Liver (tissue), 9 donors: ENCODE data around the gene RNU7-1. TPM values are rescaled to one million over a fixed set of nuclear protein-coding genes. Genes with fewer than 3 reads are reported as not detected.

Experiments
- DNase-seq: peaks from one replicate; pipeline ENCODE4 v3.0.0-alpha.2; 2017; ENCODE audit warnings: low spot score
- H3K27ac ChIP-seq, 2 donors: one replicate each; pipeline ENCODE4 v1.7.0; 2013; ENCODE audit warnings: inconsistent platforms in 2 of 2, low read length in 2 of 2, control low read depth in 1 of 2, low read depth in 1 of 2, mild to moderate bottlenecking in 1 of 2
- H3K27me3 ChIP-seq, 4 donors: one replicate each; pipeline versions ENCODE4 v1.6.1 to v1.7.0; 2013; ENCODE audit warnings: low read length in 3 of 4, inconsistent platforms in 1 of 4, mild to moderate bottlenecking in 1 of 4, moderate library complexity in 1 of 4; ENCODE audit not compliant: control insufficient read depth in 4 of 4, insufficient read depth in 4 of 4
- H3K36me3 ChIP-seq, 4 donors: one replicate each; pipeline versions ENCODE4 v1.6.1 to v1.7.0; 2013; ENCODE audit warnings: low read length in 3 of 4, mild to moderate bottlenecking in 3 of 4, low read depth in 1 of 4, moderate library complexity in 1 of 4; ENCODE audit not compliant: control insufficient read depth in 4 of 4, insufficient read depth in 3 of 4
- H3K4me1 ChIP-seq, 4 donors: one replicate each; pipeline versions ENCODE4 v1.6.1 to v1.7.0; 2013; ENCODE audit warnings: low read length in 3 of 4, mild to moderate bottlenecking in 3 of 4, moderate library complexity in 1 of 4; ENCODE audit not compliant: control insufficient read depth in 4 of 4, insufficient read depth in 4 of 4
- H3K4me3 ChIP-seq, 3 donors: one replicate each; pipeline versions ENCODE4 v1.6.1 to v1.7.0; 2013; ENCODE audit warnings: low read length in 3 of 3, control low read depth in 1 of 3, low read depth in 1 of 3, mild to moderate bottlenecking in 1 of 3
- H3K9ac ChIP-seq, 2 donors: one replicate each; pipeline ENCODE4 v1.7.0; 2013; ENCODE audit warnings: low read length in 2 of 2, mild to moderate bottlenecking in 2 of 2, moderate library complexity in 2 of 2, control low read depth in 1 of 2, low read depth in 1 of 2
- H3K9me3 ChIP-seq, 4 donors: one replicate each; pipeline versions ENCODE4 v1.6.1 to v1.7.0; 2013; ENCODE audit warnings: low read length in 3 of 4; ENCODE audit not compliant: control insufficient read depth in 4 of 4
- EGR1 ChIP-seq, 2 donors: IDR thresholded peaks; 2 replicates each; pipeline ENCODE4 v1.6.1; 2016 to 2018; ENCODE audit warnings: antibody characterized with exemption in 2 of 2, low read depth in 2 of 2
- FOXA1 ChIP-seq: IDR thresholded peaks from 2 replicates; pipeline ENCODE4 v1.6.1; 2016; ENCODE audit warnings: antibody characterized with exemption
- GABPA ChIP-seq, 2 donors: IDR thresholded peaks in 1 of 2; conservative IDR thresholded peaks in 1 of 2; 2 replicates each; pipeline ENCODE4 v1.6.1; 2016; ENCODE audit warnings: antibody characterized with exemption in 2 of 2, mild to moderate bottlenecking in 1 of 2, moderate library complexity in 1 of 2
- HNF4G ChIP-seq: IDR thresholded peaks from 2 replicates; pipeline ENCODE4 v1.6.1; 2016; ENCODE audit warnings: antibody characterized with exemption
- JUND ChIP-seq, 2 donors: IDR thresholded peaks; 2 replicates each; pipeline ENCODE4 v1.6.1; 2016; ENCODE audit warnings: antibody characterized with exemption in 2 of 2
- NR2F2 ChIP-seq: IDR thresholded peaks from 2 replicates; pipeline ENCODE4 v1.6.1; 2016; ENCODE audit warnings: antibody characterized with exemption
- RAD21 ChIP-seq, 2 donors: IDR thresholded peaks; 2 replicates each; pipeline ENCODE4 v1.6.1; 2016; ENCODE audit warnings: antibody characterized with exemption in 2 of 2, mild to moderate bottlenecking in 2 of 2
- RXRA ChIP-seq, 2 donors: IDR thresholded peaks; 2 replicates each; pipeline ENCODE4 v1.6.1; 2017 to 2018; ENCODE audit warnings: antibody characterized with exemption in 2 of 2, mild to moderate bottlenecking in 1 of 2
- SP1 ChIP-seq: IDR thresholded peaks from 2 replicates; pipeline ENCODE4 v1.6.1; 2018; ENCODE audit warnings: antibody characterized with exemption, mild to moderate bottlenecking
- TAF1 ChIP-seq: conservative IDR thresholded peaks from 2 replicates; pipeline ENCODE4 v1.6.1; 2016; ENCODE audit warnings: antibody characterized with exemption, mild to moderate bottlenecking
- YY1 ChIP-seq: IDR thresholded peaks from 2 replicates; pipeline ENCODE4 v1.6.1; 2016; ENCODE audit warnings: antibody characterized with exemption, mild to moderate bottlenecking
- WGBS: extraction: QIAGEN DNeasy Blood & Tissue Kit; methylation state at CpG from one replicate; pipeline ENCODE4 v1.1.7; 2013; 5-methylcytosine and 5-hydroxymethylcytosine counted together
- polyA plus RNA-seq, 2 donors: library from polyadenylated mRNA; stranded (reverse) in 1 of 2; unstranded in 1 of 2; fragments of 200-250 nt in 1 of 2; fragments of >200 nt in 1 of 2; fragmentation: Nextera tagmentation in 1 of 2; extraction: Ambion mirVana in 1 of 2; gene quantifications; one replicate each; pipeline versions ENCODE4 v1.2.1 to v1.2.3, GENCODE V29; 2013 to 2015
- total RNA-seq, 2 donors: library from RNA; depleted of rRNA; stranded (reverse); fragments of >200 nt; gene quantifications; one replicate each; pipeline ENCODE4 v1.2.3, GENCODE V29; 2014
- TF ChIP-seq, protein P1 (sequence below): IDR thresholded peaks from 2 replicates; pipeline ENCODE4 v1.6.1; 2016; ENCODE audit warnings: antibody characterized with exemption, mild to moderate bottlenecking
- TF ChIP-seq, protein P2 (sequence below): fragments of 150-350 bp; IDR thresholded peaks from 2 replicates; pipeline ENCODE4 v1.5.1; 2017; ENCODE audit warnings: improper control_type of control experiment, low read depth, low read length; ENCODE audit not compliant: missing input control
- TF ChIP-seq, protein P3 (sequence below): IDR thresholded peaks from 2 replicates; pipeline ENCODE4 v1.6.1; 2016; ENCODE audit warnings: antibody characterized with exemption
- TF ChIP-seq, protein P4 (sequence below): IDR thresholded peaks from 2 replicates; pipeline ENCODE4 v1.6.1; 2016; ENCODE audit warnings: antibody characterized with exemption
- TF ChIP-seq, protein P5 (sequence below): IDR thresholded peaks from 2 replicates; pipeline ENCODE4 v1.6.1; 2016; ENCODE audit warnings: antibody characterized with exemption
- donor health status: healthy.
- donor health status: healthy.
- donor health status: healthy.
- donor health status: healthy.
- donor health status: healthy.

The RNU7-1 gene
- total and polyA plus RNA-seq, 4 donors: not detected

DNA sequence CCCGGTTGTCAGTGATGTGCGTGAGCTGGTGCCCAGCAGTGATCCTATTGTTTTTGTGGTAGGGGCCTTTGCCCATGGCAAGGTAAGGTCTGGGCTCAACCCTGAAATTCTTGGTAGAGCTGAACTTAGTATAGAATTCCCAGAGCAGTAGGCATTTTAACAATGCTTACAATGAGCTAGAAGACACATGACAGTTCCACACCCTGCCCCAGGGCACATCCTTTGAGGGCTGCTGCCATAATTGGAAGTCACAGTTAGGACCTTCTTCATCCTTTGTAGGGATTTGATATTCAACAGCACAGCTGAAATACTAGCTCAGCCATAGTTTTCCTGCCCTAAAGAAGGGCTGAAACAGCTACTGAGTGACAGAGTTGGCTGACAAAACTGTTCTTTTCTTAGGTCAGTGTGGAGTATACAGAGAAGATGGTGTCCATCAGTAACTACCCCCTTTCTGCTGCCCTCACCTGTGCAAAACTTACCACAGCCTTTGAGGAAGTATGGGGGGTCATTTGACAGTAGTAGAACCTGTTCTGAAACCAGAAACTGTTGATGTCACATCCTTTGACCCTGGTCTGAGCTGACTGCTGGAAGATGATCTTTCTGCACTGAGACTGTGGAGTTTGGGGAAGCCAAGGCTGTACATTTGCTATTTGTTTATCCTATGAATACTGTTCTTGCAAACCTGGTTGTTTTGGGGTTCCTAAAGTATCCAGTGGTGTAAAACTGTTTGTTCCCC is 31.8 kb downstream of the RNU7-1 start:
- Histone ChIP-seq H3K27ac (no peak overlapping the region), H3K9ac (no peak overlapping the region), H3K4me1 (peaks cover 0 to 9% (median 7%) of the 10 kb centered on the region in 4 donors), H3K27me3 (no peaks in the 10 kb centered on the region), H3K9me3 (no peaks in the 10 kb centered on the region), H3K36me3 (peaks cover 2 to 56% (median 54%) of the 10 kb centered on the region in 4 donors), H3K4me3 (no peak overlapping the region)
- 92% methylated on average over 2 of the region's 2 CpGs for WGBS
- TF ChIP-seq, protein P1, sequence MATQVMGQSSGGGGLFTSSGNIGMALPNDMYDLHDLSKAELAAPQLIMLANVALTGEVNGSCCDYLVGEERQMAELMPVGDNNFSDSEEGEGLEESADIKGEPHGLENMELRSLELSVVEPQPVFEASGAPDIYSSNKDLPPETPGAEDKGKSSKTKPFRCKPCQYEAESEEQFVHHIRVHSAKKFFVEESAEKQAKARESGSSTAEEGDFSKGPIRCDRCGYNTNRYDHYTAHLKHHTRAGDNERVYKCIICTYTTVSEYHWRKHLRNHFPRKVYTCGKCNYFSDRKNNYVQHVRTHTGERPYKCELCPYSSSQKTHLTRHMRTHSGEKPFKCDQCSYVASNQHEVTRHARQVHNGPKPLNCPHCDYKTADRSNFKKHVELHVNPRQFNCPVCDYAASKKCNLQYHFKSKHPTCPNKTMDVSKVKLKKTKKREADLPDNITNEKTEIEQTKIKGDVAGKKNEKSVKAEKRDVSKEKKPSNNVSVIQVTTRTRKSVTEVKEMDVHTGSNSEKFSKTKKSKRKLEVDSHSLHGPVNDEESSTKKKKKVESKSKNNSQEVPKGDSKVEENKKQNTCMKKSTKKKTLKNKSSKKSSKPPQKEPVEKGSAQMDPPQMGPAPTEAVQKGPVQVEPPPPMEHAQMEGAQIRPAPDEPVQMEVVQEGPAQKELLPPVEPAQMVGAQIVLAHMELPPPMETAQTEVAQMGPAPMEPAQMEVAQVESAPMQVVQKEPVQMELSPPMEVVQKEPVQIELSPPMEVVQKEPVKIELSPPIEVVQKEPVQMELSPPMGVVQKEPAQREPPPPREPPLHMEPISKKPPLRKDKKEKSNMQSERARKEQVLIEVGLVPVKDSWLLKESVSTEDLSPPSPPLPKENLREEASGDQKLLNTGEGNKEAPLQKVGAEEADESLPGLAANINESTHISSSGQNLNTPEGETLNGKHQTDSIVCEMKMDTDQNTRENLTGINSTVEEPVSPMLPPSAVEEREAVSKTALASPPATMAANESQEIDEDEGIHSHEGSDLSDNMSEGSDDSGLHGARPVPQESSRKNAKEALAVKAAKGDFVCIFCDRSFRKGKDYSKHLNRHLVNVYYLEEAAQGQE: no peak
- TF ChIP-seq, protein P2, sequence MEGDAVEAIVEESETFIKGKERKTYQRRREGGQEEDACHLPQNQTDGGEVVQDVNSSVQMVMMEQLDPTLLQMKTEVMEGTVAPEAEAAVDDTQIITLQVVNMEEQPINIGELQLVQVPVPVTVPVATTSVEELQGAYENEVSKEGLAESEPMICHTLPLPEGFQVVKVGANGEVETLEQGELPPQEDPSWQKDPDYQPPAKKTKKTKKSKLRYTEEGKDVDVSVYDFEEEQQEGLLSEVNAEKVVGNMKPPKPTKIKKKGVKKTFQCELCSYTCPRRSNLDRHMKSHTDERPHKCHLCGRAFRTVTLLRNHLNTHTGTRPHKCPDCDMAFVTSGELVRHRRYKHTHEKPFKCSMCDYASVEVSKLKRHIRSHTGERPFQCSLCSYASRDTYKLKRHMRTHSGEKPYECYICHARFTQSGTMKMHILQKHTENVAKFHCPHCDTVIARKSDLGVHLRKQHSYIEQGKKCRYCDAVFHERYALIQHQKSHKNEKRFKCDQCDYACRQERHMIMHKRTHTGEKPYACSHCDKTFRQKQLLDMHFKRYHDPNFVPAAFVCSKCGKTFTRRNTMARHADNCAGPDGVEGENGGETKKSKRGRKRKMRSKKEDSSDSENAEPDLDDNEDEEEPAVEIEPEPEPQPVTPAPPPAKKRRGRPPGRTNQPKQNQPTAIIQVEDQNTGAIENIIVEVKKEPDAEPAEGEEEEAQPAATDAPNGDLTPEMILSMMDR: no peak
- TF ChIP-seq RXRA (IDR thresholded peaks at IDR 0.05) (no peak), EGR1 (IDR thresholded peaks at IDR 0.05; ENCODE audit: low read depth in 2 of 2) (no peak), HNF4G (no peak), TAF1 (no peak), NR2F2 (no peak), RAD21 (IDR thresholded peaks at IDR 0.05) (no peak), SP1 (no peak), FOXA1 (no peak), JUND (IDR thresholded peaks at IDR 0.05) (no peak), YY1 (no peak), GABPA (IDR thresholded peaks at IDR 0.05 in 1 of 2, conservative IDR thresholded peaks at IDR 0.05 in 1 of 2) (no peak)
- TF ChIP-seq, protein P3, sequence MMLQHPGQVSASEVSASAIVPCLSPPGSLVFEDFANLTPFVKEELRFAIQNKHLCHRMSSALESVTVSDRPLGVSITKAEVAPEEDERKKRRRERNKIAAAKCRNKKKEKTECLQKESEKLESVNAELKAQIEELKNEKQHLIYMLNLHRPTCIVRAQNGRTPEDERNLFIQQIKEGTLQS: no peak
- TF ChIP-seq, protein P4, sequence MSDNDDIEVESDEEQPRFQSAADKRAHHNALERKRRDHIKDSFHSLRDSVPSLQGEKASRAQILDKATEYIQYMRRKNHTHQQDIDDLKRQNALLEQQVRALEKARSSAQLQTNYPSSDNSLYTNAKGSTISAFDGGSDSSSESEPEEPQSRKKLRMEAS: no peak
- TF ChIP-seq, protein P5, sequence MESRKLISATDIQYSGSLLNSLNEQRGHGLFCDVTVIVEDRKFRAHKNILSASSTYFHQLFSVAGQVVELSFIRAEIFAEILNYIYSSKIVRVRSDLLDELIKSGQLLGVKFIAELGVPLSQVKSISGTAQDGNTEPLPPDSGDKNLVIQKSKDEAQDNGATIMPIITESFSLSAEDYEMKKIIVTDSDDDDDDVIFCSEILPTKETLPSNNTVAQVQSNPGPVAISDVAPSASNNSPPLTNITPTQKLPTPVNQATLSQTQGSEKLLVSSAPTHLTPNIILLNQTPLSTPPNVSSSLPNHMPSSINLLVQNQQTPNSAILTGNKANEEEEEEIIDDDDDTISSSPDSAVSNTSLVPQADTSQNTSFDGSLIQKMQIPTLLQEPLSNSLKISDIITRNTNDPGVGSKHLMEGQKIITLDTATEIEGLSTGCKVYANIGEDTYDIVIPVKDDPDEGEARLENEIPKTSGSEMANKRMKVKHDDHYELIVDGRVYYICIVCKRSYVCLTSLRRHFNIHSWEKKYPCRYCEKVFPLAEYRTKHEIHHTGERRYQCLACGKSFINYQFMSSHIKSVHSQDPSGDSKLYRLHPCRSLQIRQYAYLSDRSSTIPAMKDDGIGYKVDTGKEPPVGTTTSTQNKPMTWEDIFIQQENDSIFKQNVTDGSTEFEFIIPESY: no peak
- no peak for DNase-seq
